ENCODE measurements around the gene ETHE1.

ETHE1 gene

DNA sequence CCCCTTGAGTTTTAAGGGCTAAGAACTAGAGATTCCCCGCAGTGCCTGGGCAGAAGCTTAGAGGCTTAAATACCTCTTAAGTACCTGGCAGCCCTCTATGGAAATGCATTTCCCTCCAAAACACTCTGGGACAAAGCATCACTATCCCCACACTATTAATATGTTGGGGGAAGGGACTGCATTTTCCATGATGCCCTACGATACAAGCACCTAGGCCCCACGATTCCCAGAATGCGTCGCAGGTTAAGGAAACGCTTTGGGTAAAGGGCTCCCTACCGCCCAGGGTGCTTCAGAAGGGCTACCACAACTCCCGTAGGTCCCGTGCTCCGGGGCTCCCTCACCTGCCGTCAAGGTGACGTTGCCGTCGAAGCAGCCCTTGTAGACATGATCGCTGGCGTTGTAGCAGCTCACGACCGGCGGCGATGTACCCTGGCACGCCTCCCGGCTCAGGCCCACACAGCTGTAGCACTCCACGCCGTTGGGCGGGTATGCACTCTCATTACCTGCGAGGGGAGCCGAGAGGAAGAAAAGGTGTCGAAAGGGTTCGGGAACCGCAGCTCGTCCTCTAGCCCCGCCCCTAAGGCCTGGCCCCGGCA, 64.1 kb downstream of the ETHE1 start:
- DNase-seq, result no peak

DNA sequence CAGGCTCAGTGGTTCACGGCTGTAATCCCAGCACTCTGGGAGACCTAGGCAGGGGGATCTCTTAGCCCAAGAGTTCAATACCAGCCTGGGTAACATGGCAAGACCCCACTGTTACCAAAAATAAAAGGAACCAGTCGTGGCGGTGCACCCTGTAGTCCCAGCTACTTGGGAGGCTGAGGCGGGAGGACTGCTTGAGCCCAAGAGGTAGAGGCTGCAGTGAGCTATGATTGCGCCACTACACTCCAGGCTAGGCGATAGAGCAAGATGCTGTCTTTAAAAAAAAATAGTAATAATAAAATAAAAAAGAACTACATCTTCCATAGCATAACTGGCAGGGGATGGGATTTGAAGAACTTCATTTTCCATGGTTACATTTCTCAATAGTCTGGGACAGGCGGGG, 64.6 kb downstream of the ETHE1 start:
- DNase-seq, result no peak

DNA sequence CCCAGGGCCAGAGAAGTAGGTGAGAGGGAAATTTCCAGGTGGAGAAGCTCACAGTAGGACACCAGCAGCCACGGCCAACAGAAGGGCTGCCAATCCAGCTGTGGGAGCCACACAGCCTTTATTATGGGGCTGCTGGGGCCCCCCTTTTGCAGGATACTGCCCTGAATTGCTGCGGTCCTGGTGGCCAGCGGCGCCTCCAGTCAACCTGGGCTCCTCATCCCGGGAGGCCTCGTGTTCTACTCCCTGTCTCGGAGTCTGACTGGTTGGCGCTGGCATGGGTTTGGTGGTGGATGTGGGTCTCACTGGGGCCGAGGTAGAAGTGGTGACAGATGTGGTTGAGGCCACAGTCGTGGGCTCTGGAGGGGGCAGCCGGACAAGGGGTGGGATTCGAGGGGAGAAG, 65.7 kb downstream of the ETHE1 start:
- no peak for DNase-seq

DNA sequence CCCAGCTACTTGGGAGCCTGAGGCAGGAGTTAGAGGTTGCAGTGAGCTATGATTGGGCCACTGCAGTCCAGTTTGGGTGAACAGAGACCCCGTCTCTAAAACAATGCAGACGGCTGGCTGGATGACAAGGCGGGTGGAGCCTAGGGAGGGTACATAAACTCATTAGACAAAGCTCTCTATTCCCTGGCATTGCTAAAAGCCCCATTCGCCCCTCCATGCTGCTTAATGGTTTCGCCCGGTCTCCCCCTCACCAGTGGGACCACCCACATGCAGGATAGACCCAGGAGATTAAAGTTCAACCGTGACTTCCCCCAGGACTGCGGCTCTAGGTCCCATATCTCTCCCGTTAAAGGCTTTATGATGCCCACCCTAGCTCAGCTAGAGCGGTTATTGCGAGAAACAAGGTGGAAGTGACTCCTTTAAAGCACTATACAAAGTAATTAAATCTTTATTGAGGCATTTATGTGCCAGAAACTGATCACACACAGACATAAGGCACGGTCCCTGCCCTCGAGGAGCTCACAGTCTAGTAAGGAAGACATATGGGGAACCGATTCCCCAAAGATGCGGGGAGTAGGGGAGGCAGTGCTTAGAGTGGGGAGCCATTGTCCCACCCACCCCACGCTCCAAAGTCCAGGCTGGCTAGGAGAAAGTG, 66.5 kb downstream of the ETHE1 start:
- no peak for DNase-seq

DNA sequence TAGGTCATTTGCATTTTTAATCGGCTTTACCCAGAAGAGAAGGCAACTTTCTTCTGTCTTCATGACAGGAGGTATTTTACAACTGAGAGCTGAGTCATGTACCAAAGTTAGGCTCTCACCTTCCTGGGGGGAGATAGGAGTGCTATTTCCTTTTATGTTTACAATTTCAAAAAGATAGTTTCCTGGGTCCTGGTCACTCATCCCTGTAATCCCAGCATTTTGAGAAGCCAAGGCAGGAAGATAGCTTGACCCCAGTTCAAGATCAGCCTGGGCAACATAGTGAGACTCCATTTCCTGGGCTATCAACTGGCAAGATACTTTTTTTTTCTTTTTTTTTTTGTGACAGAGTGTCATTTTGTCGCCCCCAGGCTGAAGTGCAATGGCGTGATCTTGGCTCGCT, 69.2 kb downstream of the ETHE1 start:
- DNase-seq, result no peak
